Liver (tissue), 9 donors: Measurements from ENCODE around the gene LRRC61. TPM values are rescaled to one million over a fixed set of nuclear protein-coding genes. Genes with fewer than 3 reads are reported as not detected.

Source experiments
- DNase-seq: peaks from one replicate; pipeline ENCODE4 v3.0.0-alpha.2; 2017; ENCODE audit warnings: low spot score
- H3K27ac ChIP-seq, 2 donors: one replicate each; pipeline ENCODE4 v1.7.0; 2013; ENCODE audit warnings: inconsistent platforms in 2 of 2, low read length in 2 of 2, control low read depth in 1 of 2, low read depth in 1 of 2, mild to moderate bottlenecking in 1 of 2
- H3K27me3 ChIP-seq, 4 donors: one replicate each; pipeline versions ENCODE4 v1.6.1 to v1.7.0; 2013; ENCODE audit warnings: low read length in 3 of 4, inconsistent platforms in 1 of 4, mild to moderate bottlenecking in 1 of 4, moderate library complexity in 1 of 4; ENCODE audit not compliant: control insufficient read depth in 4 of 4, insufficient read depth in 4 of 4
- H3K36me3 ChIP-seq, 4 donors: one replicate each; pipeline versions ENCODE4 v1.6.1 to v1.7.0; 2013; ENCODE audit warnings: low read length in 3 of 4, mild to moderate bottlenecking in 3 of 4, low read depth in 1 of 4, moderate library complexity in 1 of 4; ENCODE audit not compliant: control insufficient read depth in 4 of 4, insufficient read depth in 3 of 4
- H3K4me1 ChIP-seq, 4 donors: one replicate each; pipeline versions ENCODE4 v1.6.1 to v1.7.0; 2013; ENCODE audit warnings: low read length in 3 of 4, mild to moderate bottlenecking in 3 of 4, moderate library complexity in 1 of 4; ENCODE audit not compliant: control insufficient read depth in 4 of 4, insufficient read depth in 4 of 4
- H3K4me3 ChIP-seq, 3 donors: one replicate each; pipeline versions ENCODE4 v1.6.1 to v1.7.0; 2013; ENCODE audit warnings: low read length in 3 of 3, control low read depth in 1 of 3, low read depth in 1 of 3, mild to moderate bottlenecking in 1 of 3
- H3K9ac ChIP-seq, 2 donors: one replicate each; pipeline ENCODE4 v1.7.0; 2013; ENCODE audit warnings: low read length in 2 of 2, mild to moderate bottlenecking in 2 of 2, moderate library complexity in 2 of 2, control low read depth in 1 of 2, low read depth in 1 of 2
- H3K9me3 ChIP-seq, 4 donors: one replicate each; pipeline versions ENCODE4 v1.6.1 to v1.7.0; 2013; ENCODE audit warnings: low read length in 3 of 4; ENCODE audit not compliant: control insufficient read depth in 4 of 4
- ATF3 ChIP-seq: IDR thresholded peaks from 2 replicates; pipeline ENCODE4 v1.6.1; 2016; ENCODE audit warnings: antibody characterized with exemption
- EGR1 ChIP-seq, 2 donors: IDR thresholded peaks; 2 replicates each; pipeline ENCODE4 v1.6.1; 2016 to 2018; ENCODE audit warnings: antibody characterized with exemption in 2 of 2, low read depth in 2 of 2
- FOXA1 ChIP-seq: IDR thresholded peaks from 2 replicates; pipeline ENCODE4 v1.6.1; 2016; ENCODE audit warnings: antibody characterized with exemption
- FOXA2 ChIP-seq: IDR thresholded peaks from 2 replicates; pipeline ENCODE4 v1.6.1; 2016; ENCODE audit warnings: antibody characterized with exemption
- GABPA ChIP-seq, 2 donors: IDR thresholded peaks in 1 of 2; conservative IDR thresholded peaks in 1 of 2; 2 replicates each; pipeline ENCODE4 v1.6.1; 2016; ENCODE audit warnings: antibody characterized with exemption in 2 of 2, mild to moderate bottlenecking in 1 of 2, moderate library complexity in 1 of 2
- HNF4A ChIP-seq, 2 donors: conservative IDR thresholded peaks; 2 replicates each; pipeline ENCODE4 v1.6.1; 2016; ENCODE audit warnings: antibody characterized with exemption in 2 of 2, mild to moderate bottlenecking in 2 of 2
- HNF4G ChIP-seq: IDR thresholded peaks from 2 replicates; pipeline ENCODE4 v1.6.1; 2016; ENCODE audit warnings: antibody characterized with exemption
- JUND ChIP-seq, 2 donors: IDR thresholded peaks; 2 replicates each; pipeline ENCODE4 v1.6.1; 2016; ENCODE audit warnings: antibody characterized with exemption in 2 of 2
- NR2F2 ChIP-seq: IDR thresholded peaks from 2 replicates; pipeline ENCODE4 v1.6.1; 2016; ENCODE audit warnings: antibody characterized with exemption
- RAD21 ChIP-seq, 2 donors: IDR thresholded peaks; 2 replicates each; pipeline ENCODE4 v1.6.1; 2016; ENCODE audit warnings: antibody characterized with exemption in 2 of 2, mild to moderate bottlenecking in 2 of 2
- SP1 ChIP-seq: IDR thresholded peaks from 2 replicates; pipeline ENCODE4 v1.6.1; 2018; ENCODE audit warnings: antibody characterized with exemption, mild to moderate bottlenecking
- TAF1 ChIP-seq: conservative IDR thresholded peaks from 2 replicates; pipeline ENCODE4 v1.6.1; 2016; ENCODE audit warnings: antibody characterized with exemption, mild to moderate bottlenecking
- WGBS: extraction: QIAGEN DNeasy Blood & Tissue Kit; methylation state at CpG from one replicate; pipeline ENCODE4 v1.1.7; 2013; 5-methylcytosine and 5-hydroxymethylcytosine counted together
- polyA plus RNA-seq, 2 donors: library from polyadenylated mRNA; stranded (reverse) in 1 of 2; unstranded in 1 of 2; fragments of 200-250 nt in 1 of 2; fragments of >200 nt in 1 of 2; fragmentation: Nextera tagmentation in 1 of 2; extraction: Ambion mirVana in 1 of 2; gene quantifications; one replicate each; pipeline versions ENCODE4 v1.2.1 to v1.2.3, GENCODE V29; 2013 to 2015
- total RNA-seq, 2 donors: library from RNA; depleted of rRNA; stranded (reverse); fragments of >200 nt; gene quantifications; one replicate each; pipeline ENCODE4 v1.2.3, GENCODE V29; 2014
- TF ChIP-seq, protein P1 (sequence below): IDR thresholded peaks from 2 replicates; pipeline ENCODE4 v1.6.1; 2016; ENCODE audit warnings: antibody characterized with exemption
- TF ChIP-seq, protein P2 (sequence below): IDR thresholded peaks from 2 replicates; pipeline ENCODE4 v1.6.1; 2016; ENCODE audit warnings: antibody characterized with exemption
- TF ChIP-seq, protein P3 (sequence below): IDR thresholded peaks from 2 replicates; pipeline ENCODE4 v1.6.1; 2016; ENCODE audit warnings: antibody characterized with exemption, mild to moderate bottlenecking
- donor health status: healthy.
- donor health status: healthy.
- donor health status: healthy.
- donor health status: healthy.
- donor health status: healthy.

The LRRC61 gene
- total and polyA plus RNA-seq, 4 donors, result 12.0 to 21.0 (median 15.6) TPM

GRCh38 chr7:150373049-150373801 lies 50.1 kb downstream of the LRRC61 start:
- whole genome bisulfite sequencing, result 79% methylated on average over 21 of the region's 21 CpGs
- no peak for DNase-seq
- H3K9ac ChIP-seq, result no peak overlapping the region
- H3K9me3 ChIP-seq, result no peaks in the 10 kb centered on the region
- no peak for TF ChIP-seq GABPA (IDR thresholded peaks at IDR 0.05 in 1 of 2, conservative IDR thresholded peaks at IDR 0.05 in 1 of 2)
- TF ChIP-seq RAD21 (IDR thresholded peaks at IDR 0.05), result no peak
- TF ChIP-seq EGR1 (IDR thresholded peaks at IDR 0.05; ENCODE audit: low read depth in 2 of 2), result no peak
- TF ChIP-seq FOXA2, result no peak
- no peak for TF ChIP-seq HNF4G
- no peak for TF ChIP-seq JUND (IDR thresholded peaks at IDR 0.05)
- TF ChIP-seq HNF4A (conservative IDR thresholded peaks at IDR 0.05), result no peak
- no peak for TF ChIP-seq NR2F2
- no peak for TF ChIP-seq ATF3
- TF ChIP-seq, protein P1, sequence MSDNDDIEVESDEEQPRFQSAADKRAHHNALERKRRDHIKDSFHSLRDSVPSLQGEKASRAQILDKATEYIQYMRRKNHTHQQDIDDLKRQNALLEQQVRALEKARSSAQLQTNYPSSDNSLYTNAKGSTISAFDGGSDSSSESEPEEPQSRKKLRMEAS, result no peak
- TF ChIP-seq FOXA1, result no peak
- H3K4me3 ChIP-seq, result no peak overlapping the region
- no peaks in the 10 kb centered on the region for H3K27me3 ChIP-seq
- peaks cover 18 to 66% (median 52%) of the 10 kb centered on the region in 4 donors for H3K4me1 ChIP-seq
- H3K27ac ChIP-seq, result no peak overlapping the region
- H3K36me3 ChIP-seq, result peaks cover 6 to 21% (median 17%) of the 10 kb centered on the region in 4 donors

- H3K36me3 ChIP-seq, result peaks cover 6 to 21% (median 17%) of the 10 kb centered on the region in 4 donors
- H3K4me1 ChIP-seq, result peaks cover 18 to 68% (median 53%) of the 10 kb centered on the region in 4 donors
- no peaks in the 10 kb centered on the region for H3K9me3 ChIP-seq
- H3K9ac ChIP-seq, result no peak overlapping the region
- TF ChIP-seq TAF1, result no peak
- TF ChIP-seq RAD21 (IDR thresholded peaks at IDR 0.05), result no peak
- no peak for TF ChIP-seq FOXA2
- no peak for TF ChIP-seq HNF4G
- TF ChIP-seq JUND (IDR thresholded peaks at IDR 0.05), result no peak
- TF ChIP-seq, protein P1, result no peak
- TF ChIP-seq, protein P2, sequence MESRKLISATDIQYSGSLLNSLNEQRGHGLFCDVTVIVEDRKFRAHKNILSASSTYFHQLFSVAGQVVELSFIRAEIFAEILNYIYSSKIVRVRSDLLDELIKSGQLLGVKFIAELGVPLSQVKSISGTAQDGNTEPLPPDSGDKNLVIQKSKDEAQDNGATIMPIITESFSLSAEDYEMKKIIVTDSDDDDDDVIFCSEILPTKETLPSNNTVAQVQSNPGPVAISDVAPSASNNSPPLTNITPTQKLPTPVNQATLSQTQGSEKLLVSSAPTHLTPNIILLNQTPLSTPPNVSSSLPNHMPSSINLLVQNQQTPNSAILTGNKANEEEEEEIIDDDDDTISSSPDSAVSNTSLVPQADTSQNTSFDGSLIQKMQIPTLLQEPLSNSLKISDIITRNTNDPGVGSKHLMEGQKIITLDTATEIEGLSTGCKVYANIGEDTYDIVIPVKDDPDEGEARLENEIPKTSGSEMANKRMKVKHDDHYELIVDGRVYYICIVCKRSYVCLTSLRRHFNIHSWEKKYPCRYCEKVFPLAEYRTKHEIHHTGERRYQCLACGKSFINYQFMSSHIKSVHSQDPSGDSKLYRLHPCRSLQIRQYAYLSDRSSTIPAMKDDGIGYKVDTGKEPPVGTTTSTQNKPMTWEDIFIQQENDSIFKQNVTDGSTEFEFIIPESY, result no peak
- TF ChIP-seq SP1, result no peak
- TF ChIP-seq NR2F2, result no peak
- TF ChIP-seq ATF3, result no peak
- TF ChIP-seq, protein P3, sequence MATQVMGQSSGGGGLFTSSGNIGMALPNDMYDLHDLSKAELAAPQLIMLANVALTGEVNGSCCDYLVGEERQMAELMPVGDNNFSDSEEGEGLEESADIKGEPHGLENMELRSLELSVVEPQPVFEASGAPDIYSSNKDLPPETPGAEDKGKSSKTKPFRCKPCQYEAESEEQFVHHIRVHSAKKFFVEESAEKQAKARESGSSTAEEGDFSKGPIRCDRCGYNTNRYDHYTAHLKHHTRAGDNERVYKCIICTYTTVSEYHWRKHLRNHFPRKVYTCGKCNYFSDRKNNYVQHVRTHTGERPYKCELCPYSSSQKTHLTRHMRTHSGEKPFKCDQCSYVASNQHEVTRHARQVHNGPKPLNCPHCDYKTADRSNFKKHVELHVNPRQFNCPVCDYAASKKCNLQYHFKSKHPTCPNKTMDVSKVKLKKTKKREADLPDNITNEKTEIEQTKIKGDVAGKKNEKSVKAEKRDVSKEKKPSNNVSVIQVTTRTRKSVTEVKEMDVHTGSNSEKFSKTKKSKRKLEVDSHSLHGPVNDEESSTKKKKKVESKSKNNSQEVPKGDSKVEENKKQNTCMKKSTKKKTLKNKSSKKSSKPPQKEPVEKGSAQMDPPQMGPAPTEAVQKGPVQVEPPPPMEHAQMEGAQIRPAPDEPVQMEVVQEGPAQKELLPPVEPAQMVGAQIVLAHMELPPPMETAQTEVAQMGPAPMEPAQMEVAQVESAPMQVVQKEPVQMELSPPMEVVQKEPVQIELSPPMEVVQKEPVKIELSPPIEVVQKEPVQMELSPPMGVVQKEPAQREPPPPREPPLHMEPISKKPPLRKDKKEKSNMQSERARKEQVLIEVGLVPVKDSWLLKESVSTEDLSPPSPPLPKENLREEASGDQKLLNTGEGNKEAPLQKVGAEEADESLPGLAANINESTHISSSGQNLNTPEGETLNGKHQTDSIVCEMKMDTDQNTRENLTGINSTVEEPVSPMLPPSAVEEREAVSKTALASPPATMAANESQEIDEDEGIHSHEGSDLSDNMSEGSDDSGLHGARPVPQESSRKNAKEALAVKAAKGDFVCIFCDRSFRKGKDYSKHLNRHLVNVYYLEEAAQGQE, result no peak
- no peak for TF ChIP-seq FOXA1
- WGBS, result 83% methylated on average over 4 of the region's 4 CpGs
- no peaks in the 10 kb centered on the region for H3K27me3 ChIP-seq
- no peak overlapping the region for H3K27ac ChIP-seq
- no peak for DNase-seq
- H3K4me3 ChIP-seq, result no peak overlapping the region
Measured at GRCh38 chr7:150374026-150374425, 50.9 kb downstream of the LRRC61 start.
